ENCODE data around the gene LAMA2.

LAMA2 gene

DNA sequence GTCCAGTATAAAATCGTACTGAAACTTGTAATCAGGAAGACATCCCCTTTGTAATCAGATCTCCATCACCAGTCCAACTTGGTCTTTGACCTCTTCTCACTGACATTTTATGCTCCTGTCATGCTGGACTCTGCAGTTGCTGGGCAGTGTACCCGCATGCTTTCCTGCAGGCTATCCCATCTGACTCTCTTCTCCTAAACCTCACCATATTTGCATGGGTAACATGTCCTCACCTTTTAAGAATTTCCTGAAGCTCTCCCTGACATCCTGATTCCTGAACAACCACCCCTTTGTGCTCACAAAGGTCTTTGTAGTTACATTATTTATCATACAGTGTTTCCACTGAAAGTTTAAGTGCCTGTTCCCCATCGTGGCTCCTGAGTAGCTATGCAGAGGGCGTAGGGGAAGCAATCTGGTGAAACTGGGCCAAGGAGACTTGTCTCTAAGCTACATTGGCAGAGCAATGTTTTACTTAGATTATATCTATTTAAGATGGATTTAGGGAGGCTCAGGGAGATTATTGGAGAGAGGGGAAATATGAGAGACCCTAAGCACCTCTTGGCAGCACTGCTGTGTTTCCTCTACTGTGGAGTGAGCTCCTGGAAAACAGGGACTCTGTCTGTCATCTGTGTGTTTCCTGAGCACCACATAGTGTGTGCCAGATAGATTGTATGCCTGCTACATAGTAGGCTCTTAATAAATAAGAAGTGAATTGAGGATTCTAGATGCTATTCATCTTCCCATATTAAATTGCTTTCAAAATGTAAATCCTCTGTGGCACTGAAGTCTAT, 124.0 kb downstream of the LAMA2 start:
- TF ChIP-seq FOXP2 (optimal IDR thresholded peaks at IDR 0.05; ENCODE audit: borderline replicate concordance, extremely low read depth, extremely low read length, insufficient read depth): no peak
- TF ChIP-seq POLR2AphosphoS5 (IDR thresholded peaks at IDR 0.05; ENCODE audit: low read depth, low read length): no peak
- TF ChIP-seq, protein P1, sequence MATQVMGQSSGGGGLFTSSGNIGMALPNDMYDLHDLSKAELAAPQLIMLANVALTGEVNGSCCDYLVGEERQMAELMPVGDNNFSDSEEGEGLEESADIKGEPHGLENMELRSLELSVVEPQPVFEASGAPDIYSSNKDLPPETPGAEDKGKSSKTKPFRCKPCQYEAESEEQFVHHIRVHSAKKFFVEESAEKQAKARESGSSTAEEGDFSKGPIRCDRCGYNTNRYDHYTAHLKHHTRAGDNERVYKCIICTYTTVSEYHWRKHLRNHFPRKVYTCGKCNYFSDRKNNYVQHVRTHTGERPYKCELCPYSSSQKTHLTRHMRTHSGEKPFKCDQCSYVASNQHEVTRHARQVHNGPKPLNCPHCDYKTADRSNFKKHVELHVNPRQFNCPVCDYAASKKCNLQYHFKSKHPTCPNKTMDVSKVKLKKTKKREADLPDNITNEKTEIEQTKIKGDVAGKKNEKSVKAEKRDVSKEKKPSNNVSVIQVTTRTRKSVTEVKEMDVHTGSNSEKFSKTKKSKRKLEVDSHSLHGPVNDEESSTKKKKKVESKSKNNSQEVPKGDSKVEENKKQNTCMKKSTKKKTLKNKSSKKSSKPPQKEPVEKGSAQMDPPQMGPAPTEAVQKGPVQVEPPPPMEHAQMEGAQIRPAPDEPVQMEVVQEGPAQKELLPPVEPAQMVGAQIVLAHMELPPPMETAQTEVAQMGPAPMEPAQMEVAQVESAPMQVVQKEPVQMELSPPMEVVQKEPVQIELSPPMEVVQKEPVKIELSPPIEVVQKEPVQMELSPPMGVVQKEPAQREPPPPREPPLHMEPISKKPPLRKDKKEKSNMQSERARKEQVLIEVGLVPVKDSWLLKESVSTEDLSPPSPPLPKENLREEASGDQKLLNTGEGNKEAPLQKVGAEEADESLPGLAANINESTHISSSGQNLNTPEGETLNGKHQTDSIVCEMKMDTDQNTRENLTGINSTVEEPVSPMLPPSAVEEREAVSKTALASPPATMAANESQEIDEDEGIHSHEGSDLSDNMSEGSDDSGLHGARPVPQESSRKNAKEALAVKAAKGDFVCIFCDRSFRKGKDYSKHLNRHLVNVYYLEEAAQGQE (IDR thresholded peaks at IDR 0.05; ENCODE audit: insufficient read depth in 1 of 2, low read depth in 2 of 2, low read length in 2 of 2): no peak
- no peak for TF ChIP-seq TAF1 (IDR thresholded peaks at IDR 0.05; ENCODE audit: borderline replicate concordance, insufficient read depth, low read length)
- TF ChIP-seq SIN3A (IDR thresholded peaks at IDR 0.05; ENCODE audit: borderline replicate concordance, insufficient read depth, low read length): no peak

DNA sequence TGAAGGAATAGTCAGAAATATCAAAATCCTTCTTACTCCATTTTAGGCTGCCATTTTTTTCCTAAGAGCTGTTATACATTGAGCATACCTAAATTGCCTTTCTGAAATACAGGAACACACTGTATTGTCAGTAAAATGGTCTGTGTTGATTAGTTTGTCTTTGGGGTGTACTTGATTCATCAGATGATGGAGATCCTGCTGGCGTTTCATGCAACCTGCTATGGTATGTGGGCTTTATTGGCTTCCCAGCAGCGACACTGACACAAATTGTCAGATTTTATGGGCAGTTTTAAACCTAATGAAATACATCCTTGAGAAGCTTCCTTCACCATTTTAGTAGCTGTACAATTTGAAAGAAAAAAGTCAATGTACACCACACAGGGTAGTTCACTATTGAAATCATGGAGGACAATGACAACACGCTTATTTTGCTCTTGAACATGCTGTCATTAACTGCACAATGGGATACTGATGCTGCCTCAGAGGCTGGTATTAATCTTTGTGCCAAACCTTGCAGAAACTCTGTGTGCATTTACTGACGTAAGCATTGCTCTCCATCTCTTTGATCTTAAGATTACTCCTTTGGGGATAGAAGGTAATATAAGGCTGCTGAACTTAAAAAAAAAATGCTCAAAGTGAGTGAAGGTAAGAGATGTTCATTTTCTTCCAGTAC, 124.9 kb downstream of the LAMA2 start:
- TF ChIP-seq FOXP2 (optimal IDR thresholded peaks at IDR 0.05; ENCODE audit: borderline replicate concordance, extremely low read depth, extremely low read length, insufficient read depth): no peak
- no peak for TF ChIP-seq TAF1 (IDR thresholded peaks at IDR 0.05; ENCODE audit: borderline replicate concordance, insufficient read depth, low read length)
- TF ChIP-seq SIN3A (IDR thresholded peaks at IDR 0.05; ENCODE audit: borderline replicate concordance, insufficient read depth, low read length): no peak
- TF ChIP-seq, protein P1 (IDR thresholded peaks at IDR 0.05; ENCODE audit: insufficient read depth in 1 of 2, low read depth in 2 of 2, low read length in 2 of 2): no peak
- TF ChIP-seq POLR2AphosphoS5 (IDR thresholded peaks at IDR 0.05; ENCODE audit: low read depth, low read length): no peak

DNA sequence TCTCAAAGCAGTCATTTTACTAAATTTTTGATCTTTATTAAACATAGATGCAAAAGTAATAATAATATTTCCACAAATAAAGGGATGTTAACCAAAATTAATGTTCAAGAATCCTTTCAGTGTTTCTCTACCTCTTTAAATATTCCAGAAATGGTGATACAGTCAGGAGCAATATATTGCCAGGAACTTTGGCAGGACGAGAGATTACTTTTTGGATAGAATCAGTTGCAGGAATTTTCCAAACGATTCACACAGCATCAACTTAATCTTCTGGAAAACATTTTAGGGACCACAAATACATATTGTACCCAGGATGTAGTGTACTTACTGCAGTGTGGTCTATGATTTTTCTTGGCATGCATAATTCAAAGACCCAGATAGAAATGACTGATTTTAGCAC, 125.7 kb downstream of the LAMA2 start:
- TF ChIP-seq POLR2AphosphoS5 (IDR thresholded peaks at IDR 0.05; ENCODE audit: low read depth, low read length) (no peak), TAF1 (IDR thresholded peaks at IDR 0.05; ENCODE audit: borderline replicate concordance, insufficient read depth, low read length) (no peak), FOXP2 (optimal IDR thresholded peaks at IDR 0.05; ENCODE audit: borderline replicate concordance, extremely low read depth, extremely low read length, insufficient read depth) (no peak), SIN3A (IDR thresholded peaks at IDR 0.05; ENCODE audit: borderline replicate concordance, insufficient read depth, low read length) (no peak)
- TF ChIP-seq, protein P1 (IDR thresholded peaks at IDR 0.05; ENCODE audit: insufficient read depth in 1 of 2, low read depth in 2 of 2, low read length in 2 of 2): no peak

DNA sequence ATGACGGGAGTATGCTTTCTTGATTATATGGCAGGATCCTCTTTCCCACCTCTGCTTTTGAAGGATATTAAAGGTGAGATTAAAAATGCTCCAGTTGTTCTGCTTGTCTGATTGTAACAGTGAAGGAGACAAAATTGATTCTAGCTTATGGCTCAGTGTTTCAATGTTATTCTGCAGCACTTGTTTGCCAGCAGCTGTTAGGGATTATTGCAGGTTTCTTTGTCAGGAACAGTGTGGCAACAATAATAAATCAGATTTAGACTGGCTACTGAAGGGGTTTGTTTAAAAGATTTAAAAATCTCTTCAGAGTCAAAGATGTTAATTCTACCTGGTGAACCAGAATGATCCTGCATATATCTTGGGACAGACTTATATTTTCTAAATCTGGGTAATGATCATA, 126.9 kb downstream of the LAMA2 start:
- no peak for TF ChIP-seq TAF1 (IDR thresholded peaks at IDR 0.05; ENCODE audit: borderline replicate concordance, insufficient read depth, low read length)
- TF ChIP-seq, protein P1 (IDR thresholded peaks at IDR 0.05; ENCODE audit: insufficient read depth in 1 of 2, low read depth in 2 of 2, low read length in 2 of 2): no peak
- no peak for TF ChIP-seq FOXP2 (optimal IDR thresholded peaks at IDR 0.05; ENCODE audit: borderline replicate concordance, extremely low read depth, extremely low read length, insufficient read depth)
- no peak for TF ChIP-seq SIN3A (IDR thresholded peaks at IDR 0.05; ENCODE audit: borderline replicate concordance, insufficient read depth, low read length)
- TF ChIP-seq POLR2AphosphoS5 (IDR thresholded peaks at IDR 0.05; ENCODE audit: low read depth, low read length): no peak

Measured in PFSK-1 (cell line).